ENCODE data around the gene CYYR1.

CYYR1 gene

GRCh38 chr21:26433386-26433785 is 139.7 kb downstream of the CYYR1 start:
- no peak for DNase-seq (ENCODE audit: low spot score)

DNA sequence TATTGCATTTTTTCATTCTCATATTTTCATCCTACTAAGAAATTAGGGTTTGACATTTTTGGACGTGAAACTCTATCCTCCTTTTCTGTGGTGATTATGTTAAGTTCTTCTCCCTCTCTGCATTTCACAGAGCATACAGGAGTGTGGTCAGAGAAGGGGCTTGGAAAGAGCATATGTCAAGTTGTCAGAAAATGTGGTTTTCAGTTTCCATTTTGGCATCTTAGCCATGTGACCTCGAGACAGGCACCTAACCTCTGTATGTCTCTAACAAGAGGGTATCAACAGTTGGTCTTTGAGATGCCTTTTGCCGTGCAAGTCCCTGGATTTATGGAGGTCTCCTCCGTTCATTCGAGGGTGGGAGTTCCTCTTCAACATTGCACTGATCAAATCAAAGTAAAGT is 140.7 kb downstream of the CYYR1 start:
- DNase-seq (ENCODE audit: low spot score) = no peak

DNA sequence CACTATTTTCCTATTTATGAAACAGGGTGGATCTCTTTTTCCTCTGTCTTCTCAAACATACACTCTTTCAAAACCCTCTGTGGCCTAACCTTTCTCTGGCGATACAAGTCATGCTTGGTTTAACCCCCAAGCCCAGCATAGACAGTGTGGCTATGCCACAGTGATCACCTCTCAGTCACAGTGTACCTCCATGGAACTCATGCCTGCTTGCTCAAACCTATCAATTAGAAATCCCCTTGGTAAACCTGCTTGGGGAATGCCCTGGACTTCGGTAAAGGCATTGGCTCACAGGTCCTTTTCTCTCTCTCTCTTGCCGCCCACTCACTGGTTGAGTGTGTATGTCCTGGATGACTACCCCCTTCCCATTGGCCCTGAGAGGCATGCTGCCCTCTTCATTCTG is 147.5 kb downstream of the CYYR1 start:
- DNase-seq (ENCODE audit: low spot score) = no peak

GRCh38 chr21:26423511-26423910 is 149.6 kb downstream of the CYYR1 start:
- DNase-seq (ENCODE audit: low spot score) = no peak

DNA sequence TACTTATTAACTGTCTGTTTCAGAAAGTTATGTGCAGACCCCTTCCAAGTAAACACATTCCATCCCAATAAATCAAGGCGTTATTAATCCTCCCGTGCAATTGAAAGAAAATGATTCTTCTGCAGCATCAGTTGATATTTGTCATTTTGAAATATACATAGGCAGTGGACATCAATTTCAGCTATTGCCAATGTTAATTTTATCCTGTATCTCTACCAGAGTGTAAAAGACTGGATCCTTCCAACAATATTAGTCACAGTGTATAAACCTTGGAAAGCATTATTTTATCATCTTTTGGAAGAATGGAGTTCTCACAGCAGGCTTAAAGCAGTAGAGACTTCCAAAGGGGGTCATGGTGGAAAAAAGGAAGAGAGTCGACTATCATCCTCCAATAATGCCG is 150.4 kb downstream of the CYYR1 start:
- DNase-seq (ENCODE audit: low spot score) = no peak

- no peak for DNase-seq (ENCODE audit: low spot score)
Measured at GRCh38 chr21:26422138-26422537, 150.9 kb downstream of the CYYR1 start.

GRCh38 chr21:26421724-26422123 is 151.4 kb downstream of the CYYR1 start:
- DNase-seq (ENCODE audit: low spot score) = no peak

Data from globus pallidus (tissue), 1 donor.